ENCODE results near the gene NEDD4.

DNA sequence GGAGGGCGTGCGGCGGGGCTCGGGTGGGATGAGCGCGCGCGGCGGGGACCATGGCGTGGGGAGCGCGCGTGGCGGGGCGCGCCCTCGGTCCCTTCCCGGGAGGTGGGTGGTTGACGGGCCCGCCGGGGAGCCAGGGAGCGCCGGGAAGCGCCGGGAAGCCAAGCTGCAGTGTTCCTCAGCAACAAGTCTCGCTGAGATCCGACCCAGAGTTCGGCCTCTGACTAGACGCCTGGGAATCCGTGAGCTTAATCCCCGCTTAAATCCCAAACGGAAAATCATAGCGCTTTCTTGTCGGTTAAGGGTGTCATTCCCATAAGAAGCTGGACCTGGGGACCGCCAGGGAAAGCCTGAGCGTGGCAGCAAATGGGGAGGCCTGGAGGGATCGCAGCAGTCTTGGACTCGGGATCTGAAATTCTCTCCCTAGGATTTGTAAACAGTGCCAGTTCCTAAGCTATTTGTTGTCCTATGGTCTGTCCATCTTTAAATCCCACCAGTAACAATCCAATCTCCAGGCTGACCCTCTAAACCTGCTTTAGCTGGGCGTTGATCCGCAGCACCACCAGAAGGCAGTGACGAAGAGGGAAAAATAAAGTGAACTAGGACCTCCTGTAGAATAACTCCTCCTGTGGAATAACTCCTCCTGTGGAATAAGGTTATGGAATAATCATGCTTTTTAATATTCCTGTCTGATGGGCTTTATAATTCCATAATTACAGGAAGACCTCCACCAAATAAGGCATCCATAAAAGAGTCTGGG is 570 bp upstream of the NEDD4 start:
- TF ChIP-seq, protein P1, sequence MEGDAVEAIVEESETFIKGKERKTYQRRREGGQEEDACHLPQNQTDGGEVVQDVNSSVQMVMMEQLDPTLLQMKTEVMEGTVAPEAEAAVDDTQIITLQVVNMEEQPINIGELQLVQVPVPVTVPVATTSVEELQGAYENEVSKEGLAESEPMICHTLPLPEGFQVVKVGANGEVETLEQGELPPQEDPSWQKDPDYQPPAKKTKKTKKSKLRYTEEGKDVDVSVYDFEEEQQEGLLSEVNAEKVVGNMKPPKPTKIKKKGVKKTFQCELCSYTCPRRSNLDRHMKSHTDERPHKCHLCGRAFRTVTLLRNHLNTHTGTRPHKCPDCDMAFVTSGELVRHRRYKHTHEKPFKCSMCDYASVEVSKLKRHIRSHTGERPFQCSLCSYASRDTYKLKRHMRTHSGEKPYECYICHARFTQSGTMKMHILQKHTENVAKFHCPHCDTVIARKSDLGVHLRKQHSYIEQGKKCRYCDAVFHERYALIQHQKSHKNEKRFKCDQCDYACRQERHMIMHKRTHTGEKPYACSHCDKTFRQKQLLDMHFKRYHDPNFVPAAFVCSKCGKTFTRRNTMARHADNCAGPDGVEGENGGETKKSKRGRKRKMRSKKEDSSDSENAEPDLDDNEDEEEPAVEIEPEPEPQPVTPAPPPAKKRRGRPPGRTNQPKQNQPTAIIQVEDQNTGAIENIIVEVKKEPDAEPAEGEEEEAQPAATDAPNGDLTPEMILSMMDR (IDR thresholded peaks at IDR 0.05) = no peak
- no peak for TF ChIP-seq EP300 (IDR thresholded peaks at IDR 0.05)
- TF ChIP-seq POLR2A (IDR thresholded peaks at IDR 0.05; ENCODE audit: low read depth) = no peak
- no peak for TF ChIP-seq POLR2AphosphoS5 (IDR thresholded peaks at IDR 0.05)

Measured in esophagus muscularis mucosa (tissue), 4 donors.